A172 (cell line): ENCODE data around the gene GPATCH2L. TPM values are rescaled to one million over a fixed set of nuclear protein-coding genes. Genes with fewer than 3 reads are reported as not detected.

Experiments used
- DNase-seq: peaks from one replicate; pipeline ENCODE4 v3.0.0-alpha.2; 2015; ENCODE audit warnings: low spot score
- total RNA-seq: library from RNA; depleted of rRNA; stranded (reverse); fragments of >200 nt; shearing (Covaris generic); gene quantifications from 2 replicates; pipeline ENCODE4 v1.2.3, GENCODE V29; 2014; rRNA removed

Gene GPATCH2L
- 30.4 and 41.2 TPM in 2 replicates for total RNA-seq

DNA sequence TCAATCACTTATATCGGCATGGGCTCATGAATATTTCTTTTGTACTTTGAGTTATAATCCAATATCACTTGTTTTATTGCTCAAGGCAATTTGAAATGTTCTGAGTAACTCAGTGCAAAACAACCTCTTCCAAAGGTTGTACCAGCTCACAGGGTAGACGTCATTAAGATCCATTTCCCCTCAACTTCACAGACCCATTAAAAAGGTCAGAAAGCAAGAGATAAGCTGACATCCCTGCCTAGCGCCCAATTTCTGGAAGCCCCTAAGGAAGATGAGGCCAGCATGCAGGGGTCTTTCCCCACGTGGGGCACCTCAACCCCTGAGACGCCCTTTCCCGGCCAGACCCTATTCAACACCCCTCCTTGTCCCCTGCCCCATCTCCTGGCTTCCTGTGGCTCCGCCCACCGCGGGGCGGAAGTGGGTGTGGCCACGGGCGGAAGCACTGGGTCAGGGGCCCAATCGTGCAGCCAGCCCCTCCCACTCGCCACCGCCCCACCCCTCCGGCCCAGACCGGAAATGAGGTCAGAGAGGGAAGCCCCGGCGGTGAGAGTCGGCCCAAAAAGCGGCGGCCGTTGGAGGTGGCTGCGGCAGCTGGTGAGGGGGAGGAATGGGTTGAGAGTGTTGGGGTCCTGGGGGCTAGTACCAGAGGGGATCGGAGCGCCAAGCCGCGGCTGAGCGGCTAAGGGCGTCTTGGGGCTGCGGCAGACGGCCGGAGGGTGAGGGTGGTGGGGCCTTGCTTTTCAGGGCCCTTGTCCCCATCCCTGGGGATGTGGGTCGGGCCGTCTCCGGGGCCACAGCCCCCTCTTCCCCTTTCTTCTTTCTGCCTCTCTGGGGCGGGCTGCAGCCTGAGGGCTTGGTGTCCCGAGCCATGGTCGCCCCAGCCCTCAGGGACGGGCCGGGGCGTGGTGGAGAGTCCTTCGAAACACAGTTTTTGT, at the start of gene GPATCH2L:
TSS of gene GPATCH2L (plus strand) at position 525 of the 935 bp plus-strand sequence. CDS start 2,442 bp downstream, outside the sequence.
- peak; percentile 67 for DNase-seq

DNA sequence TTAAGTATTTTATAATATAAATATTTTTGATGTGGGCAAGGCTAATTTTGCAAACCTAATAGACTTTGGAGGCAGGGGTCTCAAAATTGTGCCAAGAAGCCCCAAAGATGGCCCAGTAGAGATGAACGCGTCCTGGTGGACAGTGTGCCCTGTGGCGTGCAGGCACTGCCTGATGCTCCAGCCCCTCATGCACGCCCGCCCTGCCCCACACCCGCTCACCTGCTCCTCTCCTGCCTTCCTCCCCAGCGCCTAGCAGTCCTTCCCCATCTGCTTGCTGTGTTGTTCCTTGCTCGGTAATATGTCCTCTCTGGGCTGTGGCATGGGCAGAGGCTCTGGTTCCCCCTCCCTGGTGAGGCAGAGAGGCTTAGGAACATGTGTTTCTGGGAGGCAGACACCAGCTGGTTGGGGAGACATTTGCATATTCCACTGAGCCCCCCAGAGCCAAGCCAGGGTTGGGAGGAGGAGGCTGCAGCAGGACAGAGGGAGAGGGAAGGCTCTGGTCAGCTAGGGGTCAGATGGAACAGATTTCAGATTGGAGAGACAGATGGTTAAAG, 46.8 kb upstream of the GPATCH2L start:
- no peak for DNase-seq

DNA sequence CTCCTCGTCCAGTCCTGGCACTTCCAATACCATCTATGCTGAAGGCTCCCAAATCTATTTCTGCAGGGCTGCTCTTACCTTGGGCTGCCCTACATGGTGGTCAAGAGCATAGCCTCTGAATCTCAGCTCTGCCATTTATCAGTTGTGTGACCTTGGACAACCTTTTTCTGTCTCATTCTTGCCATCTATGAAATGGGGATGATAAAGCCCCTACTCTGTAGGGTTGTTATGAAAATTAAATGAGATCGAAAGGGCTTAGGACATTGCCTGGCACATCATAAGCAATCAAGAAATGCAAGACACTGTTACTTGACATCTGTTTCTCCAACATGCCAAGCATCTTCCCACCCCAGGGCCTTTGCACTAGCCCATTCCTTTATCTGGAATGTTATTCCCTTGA, 45.5 kb upstream of the GPATCH2L start:
- no peak for DNase-seq

GRCh38 chr14:76109087-76109880, 42.4 kb upstream of the GPATCH2L start:
- no peak for DNase-seq

DNA sequence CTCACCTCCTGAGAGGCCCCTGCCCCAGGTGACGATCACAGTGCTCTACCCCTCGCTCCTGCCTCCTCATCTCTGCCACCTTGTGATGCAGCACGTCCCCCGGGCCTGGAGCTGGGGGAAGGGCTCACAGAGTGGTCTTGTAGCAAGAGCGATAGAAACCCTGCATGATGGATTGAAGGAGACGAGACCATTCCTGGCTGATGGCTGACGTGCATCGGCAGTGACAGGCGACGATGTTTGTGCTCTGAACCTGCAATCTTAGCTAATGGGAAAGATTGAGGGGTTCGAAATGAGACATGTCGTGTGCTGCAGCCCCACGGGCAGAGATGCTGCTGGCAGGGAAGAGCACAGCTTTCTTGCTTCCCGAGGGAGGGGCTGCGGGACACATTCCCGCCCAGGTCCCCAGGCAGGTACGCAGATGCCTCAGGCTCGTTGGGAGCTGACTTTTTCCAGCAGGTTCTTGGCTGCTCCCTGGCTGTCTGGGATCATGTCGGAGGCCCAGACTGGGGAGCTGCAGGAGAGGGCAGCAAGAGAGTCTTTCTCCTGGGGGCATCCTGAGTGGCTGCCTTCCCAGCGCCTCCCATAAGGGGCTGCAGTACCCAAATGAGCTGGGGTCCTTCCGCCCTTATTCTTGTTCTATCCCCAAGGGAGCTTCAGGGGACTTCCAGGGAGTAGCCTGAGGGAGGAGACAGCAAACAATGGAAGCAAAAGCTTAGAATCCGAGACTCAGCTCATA, 38.7 kb upstream of the GPATCH2L start:
- DNase-seq = no peak

GRCh38 chr14:76113691-76114090, 38.0 kb upstream of the GPATCH2L start:
- no peak for DNase-seq

GRCh38 chr14:76115010-76115422, 36.7 kb upstream of the GPATCH2L start:
- no peak for DNase-seq

- no peak for DNase-seq
These were observed 33.8 kb upstream of the GPATCH2L start for GRCh38 chr14:76117789-76118484.

DNA sequence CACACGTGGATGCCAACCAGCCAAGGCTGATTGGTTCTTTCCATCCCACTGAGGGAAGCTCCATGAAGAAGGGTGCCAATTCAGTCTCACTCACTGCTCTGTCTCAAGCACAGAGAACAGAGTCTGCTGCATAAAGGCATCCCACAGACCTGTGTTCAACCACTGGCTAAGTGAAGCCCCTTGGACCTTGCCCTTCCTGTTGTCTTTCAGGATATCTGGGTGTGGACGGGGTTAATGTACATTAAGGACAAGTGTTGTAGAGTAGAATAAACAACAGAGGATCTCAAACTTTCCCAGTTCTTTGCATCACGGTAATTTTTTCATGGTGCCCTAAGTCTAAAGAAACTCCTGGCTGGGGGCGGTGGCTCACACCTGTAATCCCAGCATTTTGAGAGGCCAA, 33.1 kb upstream of the GPATCH2L start:
- no peak for DNase-seq

- no peak for DNase-seq
These were observed 30.5 kb upstream of the GPATCH2L start for GRCh38 chr14:76121089-76121748.

GRCh38 chr14:76123426-76124225, 28.1 kb upstream of the GPATCH2L start:
- DNase-seq = no peak

- DNase-seq = no peak
These were observed 26.2 kb upstream of the GPATCH2L start for GRCh38 chr14:76125511-76125910.

GRCh38 chr14:76126076-76126475, 25.6 kb upstream of the GPATCH2L start:
- DNase-seq = no peak

- DNase-seq = no peak
These were observed 21.7 kb upstream of the GPATCH2L start for GRCh38 chr14:76129851-76130576.

GRCh38 chr14:76131071-76131965, 20.4 kb upstream of the GPATCH2L start:
- DNase-seq = no peak

GRCh38 chr14:76133103-76133502, 18.6 kb upstream of the GPATCH2L start:
- DNase-seq = peak; percentile 7

GRCh38 chr14:76134231-76134630, 17.5 kb upstream of the GPATCH2L start:
- DNase-seq = no peak

DNA sequence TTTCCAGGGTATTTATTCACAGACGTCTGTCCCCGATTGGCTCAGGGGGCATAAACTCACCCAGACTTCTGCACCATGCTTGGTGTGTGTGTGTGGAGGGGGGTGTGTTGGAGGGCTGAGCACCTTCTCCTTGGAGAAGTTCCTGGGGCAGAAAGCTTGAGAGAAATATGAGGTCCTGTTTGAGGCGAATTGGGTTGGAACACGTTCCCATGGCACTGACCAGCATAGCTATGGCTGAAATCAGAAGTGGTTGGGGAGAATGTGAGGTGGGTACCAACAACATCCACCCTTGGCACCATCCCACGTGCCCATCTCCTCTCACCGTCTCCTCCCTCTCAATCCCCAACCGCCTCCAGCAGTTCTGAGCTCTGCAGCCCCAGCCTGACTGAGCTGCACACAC, 16.0 kb upstream of the GPATCH2L start:
- no peak for DNase-seq
